Gastrocnemius medialis (tissue), 4 donors: ENCODE results near the gene TLE4.

ENCODE experiments used
- POLR2A ChIP-seq, 2 donors: fragments of 450-650 bp; IDR thresholded peaks; one replicate each; pipeline ENCODE4 v1.6.1; 2017; ENCODE audit warnings: antibody characterized with exemption in 2 of 2, mild to moderate bottlenecking in 2 of 2, moderate library complexity in 2 of 2
- TF ChIP-seq, protein P1 (sequence below), 5 experiments: fragments of 450-650 bp in 3 of 5; fragments of 200-600 bp in 2 of 5; sonication (generic) in 2 of 5; IDR thresholded peaks in 4 of 5; conservative IDR thresholded peaks in 1 of 5; 1 replicate in 4 of 5; 2 replicates in 1 of 5; pipeline ENCODE4 v1.5.1; 2016 to 2019; ENCODE audit warnings: antibody characterized with exemption in 5 of 5, mild to moderate bottlenecking in 3 of 5, moderate library complexity in 3 of 5

DNA sequence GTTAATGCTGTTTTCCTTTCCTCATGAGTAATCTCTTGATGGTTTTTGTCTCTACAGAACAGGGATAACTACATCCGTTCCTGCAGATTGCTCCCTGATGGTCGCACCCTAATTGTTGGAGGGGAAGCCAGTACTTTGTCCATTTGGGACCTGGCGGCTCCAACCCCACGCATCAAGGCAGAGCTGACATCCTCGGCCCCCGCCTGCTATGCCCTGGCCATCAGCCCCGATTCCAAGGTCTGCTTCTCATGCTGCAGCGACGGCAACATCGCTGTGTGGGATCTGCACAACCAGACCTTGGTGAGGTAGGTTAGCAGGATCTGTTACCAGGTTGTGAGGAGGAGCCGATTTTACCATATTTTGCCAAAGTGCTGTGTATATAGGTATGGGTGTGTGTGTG is 148.2 kb downstream of the TLE4 start:
- TF ChIP-seq, protein P1, sequence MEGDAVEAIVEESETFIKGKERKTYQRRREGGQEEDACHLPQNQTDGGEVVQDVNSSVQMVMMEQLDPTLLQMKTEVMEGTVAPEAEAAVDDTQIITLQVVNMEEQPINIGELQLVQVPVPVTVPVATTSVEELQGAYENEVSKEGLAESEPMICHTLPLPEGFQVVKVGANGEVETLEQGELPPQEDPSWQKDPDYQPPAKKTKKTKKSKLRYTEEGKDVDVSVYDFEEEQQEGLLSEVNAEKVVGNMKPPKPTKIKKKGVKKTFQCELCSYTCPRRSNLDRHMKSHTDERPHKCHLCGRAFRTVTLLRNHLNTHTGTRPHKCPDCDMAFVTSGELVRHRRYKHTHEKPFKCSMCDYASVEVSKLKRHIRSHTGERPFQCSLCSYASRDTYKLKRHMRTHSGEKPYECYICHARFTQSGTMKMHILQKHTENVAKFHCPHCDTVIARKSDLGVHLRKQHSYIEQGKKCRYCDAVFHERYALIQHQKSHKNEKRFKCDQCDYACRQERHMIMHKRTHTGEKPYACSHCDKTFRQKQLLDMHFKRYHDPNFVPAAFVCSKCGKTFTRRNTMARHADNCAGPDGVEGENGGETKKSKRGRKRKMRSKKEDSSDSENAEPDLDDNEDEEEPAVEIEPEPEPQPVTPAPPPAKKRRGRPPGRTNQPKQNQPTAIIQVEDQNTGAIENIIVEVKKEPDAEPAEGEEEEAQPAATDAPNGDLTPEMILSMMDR (IDR thresholded peaks at IDR 0.05 in 4 of 5, conservative IDR thresholded peaks at IDR 0.05 in 1 of 5): no peak
- TF ChIP-seq POLR2A (IDR thresholded peaks at IDR 0.05): no peak
